Heart right ventricle (tissue), 16 donors: ENCODE measurements around the gene PTPRM. TPM values are rescaled to one million over a fixed set of nuclear protein-coding genes. Genes with fewer than 3 reads are reported as not detected.

Source experiments
- ATAC-seq, 8 donors: fragments of 200-7000 bp; cut with Tn5 transposase; one replicate each; pipeline ENCODE4 v1.9.1; 2020; ENCODE audit warnings: mild to moderate bottlenecking in 8 of 8, moderate library complexity in 8 of 8, moderate number of reproducible peaks in 1 of 8
- DNase-seq, 2 donors: peaks; one replicate each; pipeline ENCODE4 v3.0.0-alpha.2; 2020
- H3K27ac ChIP-seq, 10 donors: fragments of 200-600 bp; sonication (generic) in 2 of 10; one replicate each; pipeline versions ENCODE4 v1.5.0 to v1.8.0; 2020 to 2022; ENCODE audit warnings: mild to moderate bottlenecking in 3 of 10
- H3K27me3 ChIP-seq, 7 donors: fragments of 200-600 bp; one replicate each; pipeline ENCODE4 v1.8.0; 2021 to 2022; ENCODE audit warnings: mild to moderate bottlenecking in 2 of 7
- H3K36me3 ChIP-seq, 9 donors: fragments of 200-600 bp; sonication (generic) in 1 of 9; one replicate each; pipeline versions ENCODE4 v1.5.0 to v1.8.0; 2020 to 2022; ENCODE audit warnings: mild to moderate bottlenecking in 2 of 9
- H3K4me1 ChIP-seq, 9 donors: fragments of 200-600 bp; sonication (generic) in 1 of 9; one replicate each; pipeline versions ENCODE4 v1.5.0 to v1.8.0; 2020 to 2022; ENCODE audit warnings: mild to moderate bottlenecking in 4 of 9
- H3K4me3 ChIP-seq, 10 donors: fragments of 200-600 bp; sonication (generic) in 2 of 10; one replicate each; pipeline versions ENCODE4 v1.5.0 to v1.8.0; 2020 to 2022; ENCODE audit warnings: mild to moderate bottlenecking in 7 of 10, moderate library complexity in 2 of 10
- H3K9me3 ChIP-seq, 11 donors: fragments of 200-600 bp in 10 of 11; sonication (generic) in 2 of 11; one replicate each; pipeline versions ENCODE4 v1.5.0 to v1.8.0; 2013 to 2022; ENCODE audit warnings: mild to moderate bottlenecking in 2 of 11, control low read depth in 1 of 11, moderate library complexity in 1 of 11
- CTCF ChIP-seq, 9 donors: fragments of 200-600 bp; sonication (generic) in 2 of 9; IDR thresholded peaks; one replicate each; pipeline versions ENCODE4 v1.5.0 to v1.8.0; 2021 to 2022; ENCODE audit warnings: antibody characterized with exemption in 9 of 9, mild to moderate bottlenecking in 5 of 9, moderate library complexity in 1 of 9
- WGBS, 2 donors: extraction: QIAGEN DNeasy Blood & Tissue Kit; methylation state at CpG; one replicate each; pipeline ENCODE4 v1.1.7; 2013; ENCODE audit warnings: inconsistent platforms in 1 of 2; 5-methylcytosine and 5-hydroxymethylcytosine counted together
- intact Hi-C, 10 donors: fragments of 100-400 bp; cut with DNase I; formaldehyde crosslinking; loops; one replicate each; pipeline versions ENCODE4 v1.11.1 to v1.14.2; 2022
- polyA plus RNA-seq, 2 donors: library from polyadenylated mRNA; stranded (reverse); fragments of 200-250 nt; gene quantifications; one replicate each; pipeline ENCODE4 v1.2.3, GENCODE V29; 2013
- total RNA-seq, 10 donors: library from RNA; stranded (reverse); fragmentation: NEBNext Ultra II Directional in 3 of 10; extraction: Animal tissue kit (Norgen Biotek cat#: 25700) in 3 of 10; gene quantifications; one replicate each; pipeline versions ENCODE4 v1.2.1 to v1.2.4, GENCODE V29; 2021 to 2023
- donor health status: Arrhythmogenic right ventricular cardiomyopathy.
- donor health status: ischemic (EF 13 %, LVEDD 7.1; RV severe dilation, severe dysfunction).
- donor health status: healthy with polysubstance abuse.
- donor health status: DM: no; HTN: yes; CAD: no.
- donor health status: DM: no; HTN: no; CAD: no.
- donor health status: ischemic (EF 25% LVEDD 6.9; RV normal size, moderate dysfunction).
- donor health status: ischemic (EF 25% LVEDD 5.7; RV mildly dilated, moderate dysfunction).
- donor health status: healthy.
- donor health status: DM: yes; HTN: yes; CAD: no.
- donor health status: Ischemic cardiomyopathy.
- donor health status: ischemic (EF 35%, LVEDD 5.7; RV mildly dilated, moderate dysfunction).
- donor health status: nonischemic (EF 11% LVEDD 7.7; RV severe dilation, severe dysfunction).
- donor health status: DM: yes; HTN: yes; CAD: no.
- donor health status: PGD.
- donor health status: ischemic (EF 29% LVEDD 5.4; RV normal size, mild dysfunction).
- donor health status: nonischemic (EF 23%, LVEDD 6.1; RV moderate dilation, normal function).

The PTPRM gene
- total and polyA plus RNA-seq, 12 donors = 81.7 to 170 (median 132) TPM

- TF ChIP-seq CTCF (IDR thresholded peaks at IDR 0.05) = no peak
- Histone ChIP-seq H3K4me1 (peaks cover 0 to 6% (median 0%) of the 10 kb centered on the region in 9 donors), H3K36me3 (no peaks in the 10 kb centered on the region), H3K9me3 (no peaks in the 10 kb centered on the region), H3K4me3 (no peak overlapping the region), H3K27ac (no peak overlapping the region), H3K27me3 (no peaks in the 10 kb centered on the region)
- DNase-seq (no peak), ATAC-seq (no peak)
- intact Hi-C loops = no loop called here
Measured at GRCh38 chr18:8133032-8133431, 565.9 kb downstream of the PTPRM start.

DNA sequence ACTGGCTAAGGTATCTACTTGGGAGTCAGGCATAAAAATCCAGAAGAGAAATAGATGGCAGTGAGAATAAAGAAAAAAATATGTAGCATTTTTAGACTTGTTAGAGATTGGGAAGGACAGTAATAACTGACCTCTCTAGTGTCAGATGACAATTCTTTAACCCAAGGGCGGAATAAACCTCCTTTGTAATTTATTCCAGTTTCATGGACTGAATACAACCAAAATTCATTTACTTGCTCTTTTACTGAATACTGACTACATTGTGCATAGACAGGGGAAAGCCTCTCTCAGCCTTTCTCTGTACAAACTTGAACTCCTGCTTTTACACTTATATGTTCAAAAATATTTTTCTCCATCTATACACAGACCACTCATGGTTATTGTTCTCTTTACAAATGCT is 566.8 kb downstream of the PTPRM start:
- no peak for TF ChIP-seq CTCF (IDR thresholded peaks at IDR 0.05)
- intact Hi-C loops = no loop called here
- no peak for ATAC-seq
- DNase-seq = no peak
- H3K4me1 ChIP-seq = peaks cover 0 to 14% (median 7%) of the 10 kb centered on the region in 9 donors
- no peaks in the 10 kb centered on the region for H3K9me3 ChIP-seq
- no peak overlapping the region for H3K27ac ChIP-seq
- no peaks in the 10 kb centered on the region for H3K27me3 ChIP-seq
- no peaks in the 10 kb centered on the region for H3K36me3 ChIP-seq
- WGBS, 2 donors = 96 to 100% methylated on average over 1 of the region's 1 CpG
- no peak overlapping the region for H3K4me3 ChIP-seq

DNA sequence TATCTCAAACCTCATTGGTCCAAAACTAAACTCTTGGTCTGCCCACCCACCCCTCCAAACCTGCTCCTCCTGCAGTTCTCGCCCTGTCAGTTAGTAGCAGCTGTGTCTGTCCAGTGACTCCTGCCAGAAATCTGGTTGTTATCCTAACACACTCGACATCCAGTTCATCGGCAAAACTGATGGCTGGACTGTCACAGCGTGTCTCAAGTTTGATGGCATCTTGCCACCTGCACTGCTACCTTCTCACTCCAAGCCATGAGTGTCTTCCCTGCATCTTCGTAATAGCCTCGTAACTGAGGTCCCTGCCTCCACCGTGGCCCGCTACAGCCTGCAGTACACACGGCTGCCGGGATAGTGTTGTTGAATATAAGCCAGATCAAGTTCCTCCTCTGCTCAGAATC is 572.0 kb downstream of the PTPRM start:
- whole genome bisulfite sequencing, 2 donors = 18 to 22% methylated on average over 10 of the region's 10 CpGs
- peak overlapping the region; percentile 38 to 86 (median 64) for H3K27ac ChIP-seq
- peak in 1 of 9 donors; percentile 3 for TF ChIP-seq CTCF (IDR thresholded peaks at IDR 0.05)
- peaks cover 17 to 63% (median 55%) of the 10 kb centered on the region in 9 donors for H3K4me1 ChIP-seq
- intact Hi-C loops = no loop called here
- no peaks in the 10 kb centered on the region for H3K9me3 ChIP-seq
- peaks cover 0 to 12% (median 0%) of the 10 kb centered on the region in 9 donors for H3K36me3 ChIP-seq
- peak in 1 of 2 donors; percentile 34 for DNase-seq
- H3K4me3 ChIP-seq = no peak overlapping the region
- no peaks in the 10 kb centered on the region for H3K27me3 ChIP-seq
- ATAC-seq = peak; percentile 30 to 79 (median 56)

DNA sequence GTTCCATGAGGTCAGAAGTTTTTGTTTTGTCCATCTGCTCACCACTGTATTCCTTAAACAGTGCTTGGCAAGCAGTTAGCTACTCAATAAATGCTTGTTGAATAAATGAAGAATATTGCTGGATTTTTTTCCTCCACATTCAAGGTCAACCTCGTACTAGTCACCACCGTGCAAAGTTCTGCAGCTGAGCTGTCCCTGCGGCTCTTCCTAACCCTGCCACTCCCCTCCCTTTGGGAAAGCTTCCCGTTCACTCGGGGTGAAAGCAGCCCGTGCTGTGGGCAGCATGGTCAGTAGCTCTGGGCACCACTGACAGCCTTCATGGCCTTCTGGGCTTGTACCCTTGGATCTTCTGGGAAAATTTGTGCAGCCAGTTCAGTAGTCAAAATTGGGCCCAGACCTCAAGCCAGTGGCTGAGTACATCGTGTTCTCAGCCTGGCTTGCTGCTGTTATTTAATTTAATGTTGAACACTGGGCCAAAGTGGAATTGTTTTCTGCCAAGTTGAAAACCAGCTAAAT is 572.8 kb downstream of the PTPRM start:
- H3K27me3 ChIP-seq = no peaks in the 10 kb centered on the region
- H3K36me3 ChIP-seq = peaks cover 0 to 19% (median 0%) of the 10 kb centered on the region in 9 donors
- DNase-seq (peak in 1 of 2 donors; percentile 29), ATAC-seq (peak; percentile 26 to 83 (median 52))
- no peaks in the 10 kb centered on the region for H3K9me3 ChIP-seq
- no peak overlapping the region for H3K4me3 ChIP-seq
- intact Hi-C loops = loop anchor here in 3 of 10 donors (10.0 kb wide), 4 partner anchors 55 to 575 kb away; partner anchors contain the start of gene PTPRM (in 1 of the 3)
- peak overlapping the region; percentile 38 to 86 (median 64) for H3K27ac ChIP-seq
- WGBS, 2 donors = 37 to 66% methylated on average over 7 of the region's 7 CpGs
- no peak for TF ChIP-seq CTCF (IDR thresholded peaks at IDR 0.05)
- peaks cover 17 to 63% (median 55%) of the 10 kb centered on the region in 9 donors for H3K4me1 ChIP-seq
